NK-92 (cell line): ENCODE data around the gene SLCO1C1.

Experiments
- DNase-seq: peaks from one replicate; lab custom pipeline; 2025; ENCODE audit not compliant: unreplicated experiment; lab: John Stamatoyannopoulos, UW

Gene SLCO1C1

DNA sequence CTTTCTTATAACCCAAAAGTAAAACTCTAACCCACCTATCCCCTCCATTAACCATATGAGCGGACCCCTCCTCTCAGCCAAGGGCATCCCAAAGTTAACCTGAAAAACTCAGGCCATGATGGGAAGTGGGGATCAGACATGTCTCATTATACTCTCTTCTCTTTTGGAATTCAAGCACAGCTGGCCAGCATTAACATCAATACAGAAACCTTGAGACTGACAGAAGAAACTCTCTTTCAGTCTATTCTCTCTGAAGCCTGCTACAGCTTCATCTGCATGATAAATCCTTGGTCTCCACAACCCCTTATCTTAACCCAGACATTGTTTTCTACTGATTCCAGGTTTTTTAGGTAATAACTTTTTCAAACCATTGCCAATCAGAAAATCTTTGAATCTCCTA is 97.8 kb downstream of the SLCO1C1 start:
- no peak for DNase-seq

DNA sequence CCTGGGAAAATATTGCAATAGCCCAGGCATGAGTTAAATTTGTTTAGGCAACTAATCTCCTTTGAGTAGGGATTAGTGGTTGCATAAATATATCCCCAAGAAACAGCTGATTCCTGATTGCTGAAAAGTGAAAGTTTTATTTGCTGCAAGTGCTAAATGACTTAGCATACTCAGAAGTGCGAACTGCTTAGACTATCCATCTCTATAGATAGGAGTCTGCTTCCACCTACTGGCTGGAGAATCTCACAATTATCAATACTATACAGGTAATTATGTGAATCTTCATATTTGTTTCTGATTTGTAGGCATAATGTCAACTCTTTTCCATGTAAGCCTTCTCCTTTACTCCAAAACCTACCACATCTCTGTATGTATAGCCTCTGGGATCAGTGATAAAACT is 103.4 kb downstream of the SLCO1C1 start:
- DNase-seq = no peak

DNA sequence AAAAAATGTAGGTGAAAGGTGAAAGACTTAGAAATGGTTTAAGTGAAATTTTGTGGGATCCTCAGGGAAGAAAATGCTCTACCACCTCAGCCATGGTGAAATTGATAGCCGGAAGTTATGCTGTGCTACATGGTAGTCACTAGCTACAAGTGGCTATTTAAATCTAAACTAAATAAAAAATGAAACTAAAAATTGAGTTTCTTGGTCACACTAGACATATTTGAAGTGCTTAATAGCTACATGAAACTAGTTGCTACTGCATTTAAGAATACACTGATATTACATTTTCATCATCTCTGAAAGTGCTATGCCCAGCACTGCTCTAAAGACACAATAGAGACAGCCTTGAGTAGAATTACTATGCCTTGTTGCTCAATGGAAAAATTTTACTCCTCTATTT is 105.0 kb downstream of the SLCO1C1 start:
- no peak for DNase-seq

DNA sequence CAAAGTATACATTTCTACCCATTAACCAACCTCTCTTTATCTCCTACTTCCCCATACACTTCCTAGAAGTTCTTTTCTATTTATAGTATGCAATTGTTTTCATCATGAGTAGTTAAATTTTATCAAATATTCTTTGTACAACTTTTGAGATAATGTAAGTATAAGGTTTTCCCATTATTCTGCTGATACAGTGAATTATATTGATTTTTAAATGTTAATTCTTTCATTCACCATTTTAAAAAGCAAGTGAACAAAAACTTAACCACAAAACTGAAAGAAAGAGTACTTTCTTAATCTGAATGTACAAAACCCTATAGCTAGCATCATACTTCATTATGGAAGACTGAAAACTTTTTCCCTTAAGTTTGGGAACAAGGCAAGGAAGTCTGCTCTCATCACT is 105.9 kb downstream of the SLCO1C1 start:
- DNase-seq = no peak
